GM12801 (cell line): ENCODE results near the gene TMEM45B.

Experiments
- TF ChIP-seq, protein P1 (sequence below): IDR thresholded peaks from one replicate; pipeline ENCODE4 v1.5.1; 2011; ENCODE audit warnings: control low read depth; ENCODE audit not compliant: insufficient read length; ENCODE audit errors: extremely low read depth

Gene TMEM45B

GRCh38 chr11:129861702-129862522 is 46.3 kb downstream of the TMEM45B start:
- TF ChIP-seq, protein P1, sequence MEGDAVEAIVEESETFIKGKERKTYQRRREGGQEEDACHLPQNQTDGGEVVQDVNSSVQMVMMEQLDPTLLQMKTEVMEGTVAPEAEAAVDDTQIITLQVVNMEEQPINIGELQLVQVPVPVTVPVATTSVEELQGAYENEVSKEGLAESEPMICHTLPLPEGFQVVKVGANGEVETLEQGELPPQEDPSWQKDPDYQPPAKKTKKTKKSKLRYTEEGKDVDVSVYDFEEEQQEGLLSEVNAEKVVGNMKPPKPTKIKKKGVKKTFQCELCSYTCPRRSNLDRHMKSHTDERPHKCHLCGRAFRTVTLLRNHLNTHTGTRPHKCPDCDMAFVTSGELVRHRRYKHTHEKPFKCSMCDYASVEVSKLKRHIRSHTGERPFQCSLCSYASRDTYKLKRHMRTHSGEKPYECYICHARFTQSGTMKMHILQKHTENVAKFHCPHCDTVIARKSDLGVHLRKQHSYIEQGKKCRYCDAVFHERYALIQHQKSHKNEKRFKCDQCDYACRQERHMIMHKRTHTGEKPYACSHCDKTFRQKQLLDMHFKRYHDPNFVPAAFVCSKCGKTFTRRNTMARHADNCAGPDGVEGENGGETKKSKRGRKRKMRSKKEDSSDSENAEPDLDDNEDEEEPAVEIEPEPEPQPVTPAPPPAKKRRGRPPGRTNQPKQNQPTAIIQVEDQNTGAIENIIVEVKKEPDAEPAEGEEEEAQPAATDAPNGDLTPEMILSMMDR, result no peak

GRCh38 chr11:129864811-129865210 is 49.2 kb downstream of the TMEM45B start:
- TF ChIP-seq, protein P1, result no peak

- TF ChIP-seq, protein P1, result no peak
Observed at GRCh38 chr11:129865701-129866100, 50.1 kb downstream of the TMEM45B start.

GRCh38 chr11:129866311-129866710 is 50.7 kb downstream of the TMEM45B start:
- TF ChIP-seq, protein P1, result no peak

DNA sequence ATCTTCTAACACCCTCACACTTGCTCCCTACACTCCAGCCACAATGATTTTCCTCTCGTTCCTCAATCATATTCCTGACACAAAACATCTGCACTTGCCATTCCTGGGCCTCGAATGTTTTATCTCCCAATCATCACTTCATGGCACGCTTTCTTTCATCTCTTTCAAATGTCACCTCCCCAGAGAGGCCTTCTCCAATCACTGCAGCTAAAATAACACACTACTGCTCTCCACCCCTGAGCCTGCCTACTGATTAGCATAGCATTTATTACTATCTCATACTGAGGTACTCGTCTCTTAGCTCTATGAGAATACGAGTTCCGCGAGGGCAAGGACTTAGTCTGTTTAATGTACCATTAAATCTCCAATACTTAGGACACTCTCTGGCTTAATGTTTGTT is 56.3 kb downstream of the TMEM45B start:
- TF ChIP-seq, protein P1, result no peak

DNA sequence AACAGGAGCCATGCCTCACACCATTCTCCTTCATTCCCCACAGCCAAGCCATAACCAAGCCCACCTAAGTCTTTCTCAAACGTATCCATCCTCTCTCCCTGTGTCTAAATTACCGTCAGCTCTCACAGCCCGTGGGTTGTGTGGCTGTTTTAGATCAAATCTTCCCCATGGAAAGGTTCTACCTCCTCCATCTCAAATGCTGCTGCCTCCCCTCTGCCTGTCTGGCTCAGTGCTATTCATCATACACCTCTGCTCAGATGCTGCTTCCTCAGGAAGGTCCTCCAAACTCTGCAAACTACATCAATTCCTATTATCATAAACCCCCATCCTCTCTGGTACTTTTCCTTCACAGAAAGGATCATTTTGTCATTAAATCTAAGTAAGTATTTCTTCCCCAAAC is 64.7 kb downstream of the TMEM45B start:
- TF ChIP-seq, protein P1, result no peak

GRCh38 chr11:129881570-129882170 is 66.0 kb downstream of the TMEM45B start:
- TF ChIP-seq, protein P1, result no peak
